B cell (primary cell): ENCODE data around the gene CD40. TPM values are rescaled to one million over a fixed set of nuclear protein-coding genes. Genes with fewer than 3 reads are reported as not detected.

Source experiments
- ATAC-seq: fragments of 200-7000 bp; cut with Tn5 transposase; one replicate; pipeline ENCODE4 v1.10.0; 2021; ENCODE audit warnings: low read depth, mild to moderate bottlenecking, moderate number of reproducible peaks, moderate library complexity
- CTCF ChIA-PET: fragments of 350-600 bp; sonication (Branson Sonifier 250); formaldehyde crosslinking; loops from one replicate; lab custom pipeline; 2021; ENCODE audit warnings: antibody characterized with exemption, inconsistent platforms; lab: Charles Lee
- POLR2A ChIA-PET: fragments of 350-600 bp; sonication (Branson Sonifier 250); formaldehyde crosslinking; loops from one replicate; lab custom pipeline; 2021; ENCODE audit warnings: antibody characterized with exemption; lab: Charles Lee
- DNase-seq: peaks from one replicate; pipeline ENCODE4 v3.0.0; 2013
- H2AFZ ChIP-seq: 2 replicates; pipeline ENCODE4 v1.6.1; 2012; ENCODE audit warnings: mild to moderate bottlenecking, low read depth, low read length; ENCODE audit not compliant: insufficient read depth, poor library complexity, severe bottlenecking
- H3K27ac ChIP-seq, 2 donors: 1 replicate in 1 of 2; 2 replicates in 1 of 2; pipeline ENCODE4 v1.5.1; 2012 to 2013; ENCODE audit warnings: low read length in 2 of 2, mild to moderate bottlenecking in 2 of 2, moderate library complexity in 1 of 2
- H3K27me3 ChIP-seq, 4 experiments: fragments of 200-600 bp in 1 of 4; sonication (generic) in 1 of 4; replicated peaks in 1 of 4; 1 replicate in 2 of 4; 2 replicates in 2 of 4; pipeline versions ENCODE4 v1.6.1 to v1.7.0; 2013 to 2016; ENCODE audit warnings: low read length in 3 of 4, mild to moderate bottlenecking in 2 of 4, mixed read lengths in 1 of 4, moderate library complexity in 1 of 4; ENCODE audit not compliant: insufficient read depth in 4 of 4, control insufficient read depth in 3 of 4; ENCODE audit errors: control extremely low read depth in 1 of 4
- H3K36me3 ChIP-seq, 2 experiments: replicated peaks in 1 of 2; 1 replicate in 1 of 2; 2 replicates in 1 of 2; pipeline versions ENCODE4 v1.6.1 to v1.7.1; 2013; ENCODE audit warnings: low read length in 1 of 2; ENCODE audit not compliant: insufficient read depth in 2 of 2, control insufficient read depth in 1 of 2; ENCODE audit errors: control extremely low read depth in 1 of 2, extremely low read depth in 1 of 2
- H3K4me1 ChIP-seq, 2 donors: fragments of 200-600 bp in 1 of 2; sonication (generic) in 1 of 2; 1 replicate in 1 of 2; 2 replicates in 1 of 2; pipeline versions ENCODE4 v1.5.1 to v1.6.1; 2013 to 2017; ENCODE audit warnings: low read length in 2 of 2; ENCODE audit not compliant: control insufficient read depth in 2 of 2, insufficient read depth in 2 of 2
- H3K4me2 ChIP-seq: replicated peaks from 2 replicates; pipeline ENCODE3; 2012; ENCODE audit warnings: mild to moderate bottlenecking, low read depth, low read length; ENCODE audit not compliant: poor library complexity, severe bottlenecking
- H3K4me3 ChIP-seq, 5 experiments: fragments of 200-600 bp in 1 of 5; sonication (generic) in 1 of 5; 1 replicate in 3 of 5; 2 replicates in 2 of 5; pipeline versions ENCODE4 v1.5.1 to v1.7.0; 2011 to 2016; ENCODE audit warnings: low read length in 4 of 5, mild to moderate bottlenecking in 4 of 5, low read depth in 2 of 5, control low read depth in 1 of 5, moderate library complexity in 1 of 5; ENCODE audit not compliant: insufficient read depth in 1 of 5; ENCODE audit errors: control extremely low read depth in 1 of 5, extremely low read depth in 1 of 5
- H3K79me2 ChIP-seq: fragments of 200-600 bp; sonication (generic); one replicate; pipeline ENCODE4 v1.6.0; 2016; ENCODE audit warnings: low read length; ENCODE audit not compliant: control insufficient read depth, insufficient read depth
- H3K9ac ChIP-seq: fragments of 200-600 bp; sonication (generic); 2 replicates; pipeline ENCODE4 v1.6.1; 2017; ENCODE audit warnings: mild to moderate bottlenecking, low read length, moderate library complexity
- H3K9me3 ChIP-seq, 3 donors: one replicate each; pipeline versions ENCODE4 v1.6.1 to v1.7.1; 2013; ENCODE audit warnings: low read length in 2 of 3; ENCODE audit not compliant: control insufficient read depth in 2 of 3, insufficient read depth in 1 of 3; ENCODE audit errors: control extremely low read depth in 1 of 3
- H4K20me1 ChIP-seq: 2 replicates; pipeline ENCODE4 v1.6.0; 2012; ENCODE audit warnings: mild to moderate bottlenecking, low read length; ENCODE audit not compliant: insufficient read depth, control insufficient read depth, poor library complexity, severe bottlenecking
- H3K27ac Mint-ChIP-seq: one replicate; pipeline ENCODE4 v1.8.0; 2021; ENCODE audit warnings: mixed read lengths
- H3K27me3 Mint-ChIP-seq: one replicate; pipeline ENCODE4 v1.8.0; 2021; ENCODE audit warnings: mixed read lengths
- H3K4me1 Mint-ChIP-seq: one replicate; pipeline ENCODE4 v1.8.0; 2021; ENCODE audit warnings: mixed read lengths
- H3K4me3 Mint-ChIP-seq: one replicate; pipeline ENCODE4 v1.8.0; 2021; ENCODE audit warnings: mixed read lengths
- H3K9me3 Mint-ChIP-seq: one replicate; pipeline ENCODE4 v1.8.0; 2022; ENCODE audit warnings: mixed read lengths; ENCODE audit not compliant: insufficient read depth
- EZH2 ChIP-seq: IDR thresholded peaks from 2 replicates; pipeline ENCODE4 v1.6.1; 2012; ENCODE audit warnings: borderline replicate concordance, low read depth, mild to moderate bottlenecking, moderate library complexity, low read length; ENCODE audit not compliant: insufficient read depth, poor library complexity, severe bottlenecking
- WGBS: methylation state at CpG from one replicate; pipeline ENCODE4 v1.1.5; 2013; ENCODE audit warnings: missing lambda C conversion rate; ENCODE audit not compliant: insufficient coverage; 5-methylcytosine and 5-hydroxymethylcytosine counted together
- intact Hi-C: fragments of 100-400 bp; cut with micrococcal nuclease; formaldehyde crosslinking; loops from one replicate; pipeline ENCODE4 v1.10.0; 2022
- polyA plus RNA-seq: library from polyadenylated mRNA; depleted of rRNA; stranded (reverse); fragments of >200 nt; gene quantifications from 2 replicates; pipeline ENCODE4 v1.2.3, GENCODE V29; 2012
- total RNA-seq, 2 donors: library from RNA; stranded (reverse); fragments of 120-200 nt in 1 of 2; gene quantifications; 1 replicate in 1 of 2; 2 replicates in 1 of 2; pipeline versions ENCODE4 v1.2.3 to v1.2.4, GENCODE V29; 2013 to 2022
- TF ChIP-seq, protein P1 (sequence below): fragments of 200-600 bp; IDR thresholded peaks from one replicate; pipeline ENCODE4 v1.8.0; 2022; ENCODE audit warnings: antibody characterized with exemption, mild to moderate bottlenecking

CD40 gene
- total and polyA plus RNA-seq, 2 donors (not counting 1 experiment from before 2014, with no cell fraction given): 210 to 215 TPM

DNA sequence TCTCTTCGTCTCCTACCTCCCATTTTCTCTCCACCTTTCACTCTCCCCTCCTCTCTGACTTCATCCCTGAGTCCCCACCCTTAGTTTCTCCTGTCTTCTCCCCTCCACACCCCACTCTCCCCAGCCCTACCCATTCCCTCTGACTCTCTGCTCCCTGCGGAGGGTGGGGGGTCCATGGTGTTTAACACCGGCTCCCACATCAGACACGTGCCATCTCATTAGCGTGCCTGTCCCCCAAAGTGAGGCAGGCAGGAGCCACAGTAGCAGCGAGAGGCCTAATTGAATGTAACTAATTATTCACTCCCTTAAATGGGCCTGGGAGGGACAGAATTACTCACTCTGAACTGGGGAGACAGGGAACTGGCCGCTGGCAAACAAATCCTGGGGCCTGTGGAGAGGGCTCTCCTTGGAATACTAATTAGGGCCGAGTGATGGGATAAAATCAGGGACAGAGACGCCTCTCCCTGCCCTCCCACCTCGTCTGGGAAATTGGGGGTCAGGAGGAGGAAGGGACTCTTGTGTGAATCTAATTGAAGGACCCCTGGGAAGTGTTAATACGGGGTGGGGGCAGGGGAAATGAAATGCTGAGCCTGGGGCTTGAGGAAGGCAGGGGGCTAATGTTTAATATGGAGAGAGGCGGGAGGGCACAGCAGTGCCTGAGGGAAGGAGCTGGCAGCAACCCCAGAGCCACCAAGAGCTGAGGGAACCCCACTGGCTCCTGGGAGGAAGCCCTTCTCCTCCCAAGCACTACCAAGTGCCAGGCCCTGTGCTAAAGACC, 17.9 kb downstream of the CD40 start:
- DNase-seq (no peak), ATAC-seq (no peak)
- Histone ChIP-seq H3K27ac (no peak overlapping the region), H3K36me3 (no peaks in the 10 kb centered on the region), H3K79me2 (no peaks in the 10 kb centered on the region), H3K4me2 (peak overlapping the region; percentile 11), H3K4me3 (no peak overlapping the region), H3K9ac (no peak overlapping the region), H4K20me1 (peaks cover 11% of the 10 kb centered on the region), H3K27me3 (peaks cover 0 to 22% (median 7%) of the 10 kb centered on the region in 4 experiments), H3K9me3 (no peaks in the 10 kb centered on the region), H2AFZ (no peak overlapping the region), H3K4me1 (peaks cover 26 to 42% of the 10 kb centered on the region in 2 donors)
- ChIA-PET POLR2A (interaction anchor here (0.7 kb wide), 1 partner anchor 9 kb away, joined by 4 read pairs; no protein-coding TSS in a partner anchor), CTCF (interaction anchor here (0.7 to 7.8 kb wide), 3 partner anchors 39 to 1388 kb away, joined by 3 to 87 read pairs (median 3); no protein-coding TSS in a partner anchor)
- H3K27ac Mint-ChIP-seq: peak overlapping the region; percentile 2
- TF ChIP-seq, protein P1, sequence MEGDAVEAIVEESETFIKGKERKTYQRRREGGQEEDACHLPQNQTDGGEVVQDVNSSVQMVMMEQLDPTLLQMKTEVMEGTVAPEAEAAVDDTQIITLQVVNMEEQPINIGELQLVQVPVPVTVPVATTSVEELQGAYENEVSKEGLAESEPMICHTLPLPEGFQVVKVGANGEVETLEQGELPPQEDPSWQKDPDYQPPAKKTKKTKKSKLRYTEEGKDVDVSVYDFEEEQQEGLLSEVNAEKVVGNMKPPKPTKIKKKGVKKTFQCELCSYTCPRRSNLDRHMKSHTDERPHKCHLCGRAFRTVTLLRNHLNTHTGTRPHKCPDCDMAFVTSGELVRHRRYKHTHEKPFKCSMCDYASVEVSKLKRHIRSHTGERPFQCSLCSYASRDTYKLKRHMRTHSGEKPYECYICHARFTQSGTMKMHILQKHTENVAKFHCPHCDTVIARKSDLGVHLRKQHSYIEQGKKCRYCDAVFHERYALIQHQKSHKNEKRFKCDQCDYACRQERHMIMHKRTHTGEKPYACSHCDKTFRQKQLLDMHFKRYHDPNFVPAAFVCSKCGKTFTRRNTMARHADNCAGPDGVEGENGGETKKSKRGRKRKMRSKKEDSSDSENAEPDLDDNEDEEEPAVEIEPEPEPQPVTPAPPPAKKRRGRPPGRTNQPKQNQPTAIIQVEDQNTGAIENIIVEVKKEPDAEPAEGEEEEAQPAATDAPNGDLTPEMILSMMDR: no peak
- no peak for TF ChIP-seq EZH2
- no peak overlapping the region for H3K4me3 Mint-ChIP-seq
- intact Hi-C loops: no loop called here
- WGBS: 74% methylated on average over 4 of the region's 12 CpGs
- H3K4me1 Mint-ChIP-seq: peaks cover 43% of the 10 kb centered on the region
- H3K27me3 Mint-ChIP-seq: peaks cover 41% of the 10 kb centered on the region
- H3K9me3 Mint-ChIP-seq: no peaks in the 10 kb centered on the region

DNA sequence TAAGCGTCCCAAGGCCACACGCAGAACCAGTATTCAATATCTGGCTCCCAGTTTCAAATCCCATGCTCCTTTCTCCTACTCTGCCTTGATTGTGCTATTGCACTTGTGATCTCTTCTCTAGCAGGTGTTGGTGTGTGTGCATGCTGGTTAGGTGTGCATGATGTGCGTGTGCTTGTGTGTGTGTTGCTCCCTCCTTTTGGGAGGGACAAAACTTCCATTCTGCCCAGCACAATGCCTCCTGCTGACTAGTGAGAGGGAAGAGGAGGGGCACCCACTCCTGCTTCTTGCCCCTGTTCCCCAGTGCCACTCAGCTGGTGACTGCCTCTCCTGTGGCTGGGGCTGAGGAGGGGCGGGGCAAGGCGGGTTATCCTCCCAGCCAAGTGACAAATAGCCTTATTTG, 19.7 kb downstream of the CD40 start:
- Histone ChIP-seq H3K4me2 (no peak overlapping the region), H3K9ac (no peak overlapping the region), H3K79me2 (no peaks in the 10 kb centered on the region), H3K27ac (no peak overlapping the region), H3K36me3 (no peaks in the 10 kb centered on the region), H3K4me1 (peaks cover 17 to 25% of the 10 kb centered on the region in 2 donors), H3K27me3 (peaks cover 0 to 34% (median 15%) of the 10 kb centered on the region in 4 experiments), H3K9me3 (no peaks in the 10 kb centered on the region), H2AFZ (no peak overlapping the region), H4K20me1 (peaks cover 2% of the 10 kb centered on the region), H3K4me3 (no peak overlapping the region)
- whole genome bisulfite sequencing: no CpG with 5 or more reads among the region's 5 CpGs
- no peak for ATAC-seq
- Mint-ChIP-seq H3K4me1 (peaks cover 30% of the 10 kb centered on the region), H3K9me3 (no peaks in the 10 kb centered on the region), H3K4me3 (no peak overlapping the region), H3K27me3 (peaks cover 57% of the 10 kb centered on the region), H3K27ac (no peak overlapping the region)
- ChIA-PET CTCF (interaction anchor here (0.8 to 1.1 kb wide), 3 partner anchors 38 to 271 kb away, joined by 3 to 4 read pairs (median 3); no protein-coding TSS in a partner anchor), POLR2A (no interaction called here)
- TF ChIP-seq, protein P1: no peak
- intact Hi-C loops: no loop called here
- no peak for DNase-seq
